Right lobe of liver (tissue), 4 donors: ENCODE results near the gene DRAM1.

Source experiments
- POLR2A ChIP-seq: fragments of 450-650 bp; IDR thresholded peaks from one replicate; pipeline ENCODE4 v1.6.1; 2017; ENCODE audit warnings: antibody characterized with exemption, mild to moderate bottlenecking
- TF ChIP-seq, protein P1 (sequence below), 4 donors: fragments of 200-600 bp in 3 of 4; fragments of 450-650 bp in 1 of 4; IDR thresholded peaks; one replicate each; pipeline versions ENCODE4 v1.5.1 to v1.8.0; 2016 to 2022; ENCODE audit warnings: antibody characterized with exemption in 4 of 4, mild to moderate bottlenecking in 2 of 4
- donor health status: DM: no; HTN: no; CAD: no.
- donor health status: DM: no; HTN: no; CAD: no.
- donor health status: DM: no; HTN: yes; CAD: no.

DNA sequence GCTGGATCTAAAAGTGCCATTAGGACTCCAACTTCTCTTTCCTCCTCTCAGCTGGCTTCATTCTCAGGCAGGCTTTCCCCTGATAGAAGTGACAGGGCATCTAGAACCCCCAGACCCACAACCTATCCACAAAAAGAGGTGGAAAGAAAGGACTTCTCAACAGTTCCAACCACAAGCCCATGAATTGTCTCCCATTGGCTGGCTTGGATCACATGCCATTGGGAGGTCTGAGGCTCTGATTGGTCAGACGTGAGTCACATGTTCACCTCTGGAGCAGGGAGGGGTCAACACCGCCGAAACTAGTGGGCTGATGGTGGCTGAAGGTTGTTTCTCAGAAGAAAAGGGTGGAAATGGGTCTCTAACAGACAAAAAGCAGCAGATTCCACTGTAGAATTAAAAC, 47.2 kb downstream of the DRAM1 start:
- TF ChIP-seq, protein P1, sequence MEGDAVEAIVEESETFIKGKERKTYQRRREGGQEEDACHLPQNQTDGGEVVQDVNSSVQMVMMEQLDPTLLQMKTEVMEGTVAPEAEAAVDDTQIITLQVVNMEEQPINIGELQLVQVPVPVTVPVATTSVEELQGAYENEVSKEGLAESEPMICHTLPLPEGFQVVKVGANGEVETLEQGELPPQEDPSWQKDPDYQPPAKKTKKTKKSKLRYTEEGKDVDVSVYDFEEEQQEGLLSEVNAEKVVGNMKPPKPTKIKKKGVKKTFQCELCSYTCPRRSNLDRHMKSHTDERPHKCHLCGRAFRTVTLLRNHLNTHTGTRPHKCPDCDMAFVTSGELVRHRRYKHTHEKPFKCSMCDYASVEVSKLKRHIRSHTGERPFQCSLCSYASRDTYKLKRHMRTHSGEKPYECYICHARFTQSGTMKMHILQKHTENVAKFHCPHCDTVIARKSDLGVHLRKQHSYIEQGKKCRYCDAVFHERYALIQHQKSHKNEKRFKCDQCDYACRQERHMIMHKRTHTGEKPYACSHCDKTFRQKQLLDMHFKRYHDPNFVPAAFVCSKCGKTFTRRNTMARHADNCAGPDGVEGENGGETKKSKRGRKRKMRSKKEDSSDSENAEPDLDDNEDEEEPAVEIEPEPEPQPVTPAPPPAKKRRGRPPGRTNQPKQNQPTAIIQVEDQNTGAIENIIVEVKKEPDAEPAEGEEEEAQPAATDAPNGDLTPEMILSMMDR (IDR thresholded peaks at IDR 0.05): no peak
- TF ChIP-seq POLR2A: no peak
